ENCODE results near the gene NEUROD2. TPM values are rescaled to one million over a fixed set of nuclear protein-coding genes. Genes with fewer than 3 reads are reported as not detected.

The NEUROD2 gene
- total and polyA plus RNA-seq, 12 donors: 0.08 TPM; not detected in 11

DNA sequence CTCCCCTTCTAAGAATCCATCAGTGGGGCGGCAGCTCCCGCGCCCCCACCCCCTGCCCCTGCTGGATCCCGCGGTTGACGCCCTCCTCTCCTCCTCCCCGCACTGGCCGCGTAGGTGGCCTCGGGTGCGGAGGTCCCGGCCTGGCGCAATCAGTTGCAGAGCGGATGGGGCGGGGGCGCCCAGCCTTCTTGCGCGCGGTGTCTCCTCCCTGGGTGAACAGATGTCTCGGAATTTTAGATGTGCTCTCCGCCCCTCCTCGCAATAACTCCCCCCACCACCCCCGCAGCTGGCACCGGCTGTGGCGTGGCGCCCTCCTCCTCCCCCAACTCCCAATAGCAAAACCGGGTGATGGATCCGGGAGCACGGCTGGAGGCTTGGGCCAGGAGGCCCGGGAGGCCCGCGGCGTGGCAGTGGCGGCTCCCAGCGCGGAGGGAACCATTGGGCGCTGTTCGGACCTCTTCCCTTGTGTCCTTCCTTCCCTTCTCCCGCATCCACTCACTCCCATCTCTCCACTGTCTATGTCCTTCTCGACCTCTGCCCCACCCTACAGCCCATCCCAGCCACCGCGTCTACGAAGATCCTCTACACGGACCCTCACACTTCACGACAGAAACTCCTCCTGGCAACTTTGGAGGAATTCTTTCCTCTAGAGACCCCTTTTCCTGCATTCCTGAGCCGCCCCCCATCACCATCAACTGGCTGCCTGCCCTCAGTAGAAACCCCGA, 11.0 kb downstream of the NEUROD2 start:
- Histone ChIP-seq H3K36me3 (replicated peaks in 1 of 2) (no peaks in the 10 kb centered on the region), H3K4me3 (no peak overlapping the region), H3K27me3 (peaks cover 78% of the 10 kb centered on the region), H3K27ac (no peak overlapping the region), H3K9me3 (replicated peaks in 1 of 3) (no peaks in the 10 kb centered on the region), H3K4me1 (replicated peaks in 1 of 2) (peaks cover 7 to 16% of the 10 kb centered on the region in 2 donors)
- TF ChIP-seq POLR2A (IDR thresholded peaks at IDR 0.05): no peak
- TF ChIP-seq, protein P1, sequence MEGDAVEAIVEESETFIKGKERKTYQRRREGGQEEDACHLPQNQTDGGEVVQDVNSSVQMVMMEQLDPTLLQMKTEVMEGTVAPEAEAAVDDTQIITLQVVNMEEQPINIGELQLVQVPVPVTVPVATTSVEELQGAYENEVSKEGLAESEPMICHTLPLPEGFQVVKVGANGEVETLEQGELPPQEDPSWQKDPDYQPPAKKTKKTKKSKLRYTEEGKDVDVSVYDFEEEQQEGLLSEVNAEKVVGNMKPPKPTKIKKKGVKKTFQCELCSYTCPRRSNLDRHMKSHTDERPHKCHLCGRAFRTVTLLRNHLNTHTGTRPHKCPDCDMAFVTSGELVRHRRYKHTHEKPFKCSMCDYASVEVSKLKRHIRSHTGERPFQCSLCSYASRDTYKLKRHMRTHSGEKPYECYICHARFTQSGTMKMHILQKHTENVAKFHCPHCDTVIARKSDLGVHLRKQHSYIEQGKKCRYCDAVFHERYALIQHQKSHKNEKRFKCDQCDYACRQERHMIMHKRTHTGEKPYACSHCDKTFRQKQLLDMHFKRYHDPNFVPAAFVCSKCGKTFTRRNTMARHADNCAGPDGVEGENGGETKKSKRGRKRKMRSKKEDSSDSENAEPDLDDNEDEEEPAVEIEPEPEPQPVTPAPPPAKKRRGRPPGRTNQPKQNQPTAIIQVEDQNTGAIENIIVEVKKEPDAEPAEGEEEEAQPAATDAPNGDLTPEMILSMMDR (IDR thresholded peaks at IDR 0.05): no peak
- DNase-seq: no peak
- intact Hi-C loops (cut with DNase I): no loop called here
- 3 to 8% (median 4%) methylated on average over 22 to 47 of the region's 47 CpGs for WGBS, 4 donors

DNA sequence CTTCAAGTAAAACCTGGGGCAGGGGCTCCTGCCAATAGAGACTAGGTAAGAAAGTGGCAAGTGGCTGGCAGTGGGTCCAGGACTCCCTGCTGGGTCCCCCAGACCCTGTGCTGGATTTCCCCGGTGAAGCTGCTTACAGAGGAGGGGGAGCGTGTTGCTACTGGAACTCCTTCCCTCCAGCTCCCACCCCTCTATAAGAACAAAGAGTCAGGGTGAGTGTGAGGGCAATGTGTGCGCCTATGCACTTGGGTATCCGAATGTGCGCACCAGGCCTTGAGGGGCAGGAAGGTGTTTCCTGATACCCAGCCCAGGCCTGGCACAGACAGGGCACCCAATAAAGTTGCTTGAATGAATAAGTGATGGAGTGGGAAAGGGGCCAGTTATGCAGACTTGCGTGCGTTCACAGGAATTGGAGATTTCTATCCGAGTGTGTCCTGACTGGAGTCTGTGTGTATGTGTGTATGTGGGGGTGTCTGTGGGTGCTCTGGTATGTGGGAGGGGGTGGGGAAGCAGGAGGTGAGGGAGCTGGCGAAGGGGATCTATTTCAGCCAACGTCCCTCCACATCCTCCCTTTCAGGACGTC, 11.7 kb downstream of the NEUROD2 start:
- TF ChIP-seq POLR2A (IDR thresholded peaks at IDR 0.05): no peak
- TF ChIP-seq, protein P1 (IDR thresholded peaks at IDR 0.05): no peak
- Histone ChIP-seq H3K9me3 (replicated peaks in 1 of 3) (no peaks in the 10 kb centered on the region), H3K4me1 (replicated peaks in 1 of 2) (peaks cover 7 to 16% of the 10 kb centered on the region in 2 donors), H3K27me3 (peaks cover 71% of the 10 kb centered on the region), H3K27ac (no peak overlapping the region), H3K36me3 (replicated peaks in 1 of 2) (no peaks in the 10 kb centered on the region), H3K4me3 (no peak overlapping the region)
- no peak for DNase-seq
- intact Hi-C loops (cut with DNase I): no loop called here
- WGBS, 4 donors: 20 to 27% (median 22%) methylated on average over 4 to 11 of the region's 11 CpGs

DNA sequence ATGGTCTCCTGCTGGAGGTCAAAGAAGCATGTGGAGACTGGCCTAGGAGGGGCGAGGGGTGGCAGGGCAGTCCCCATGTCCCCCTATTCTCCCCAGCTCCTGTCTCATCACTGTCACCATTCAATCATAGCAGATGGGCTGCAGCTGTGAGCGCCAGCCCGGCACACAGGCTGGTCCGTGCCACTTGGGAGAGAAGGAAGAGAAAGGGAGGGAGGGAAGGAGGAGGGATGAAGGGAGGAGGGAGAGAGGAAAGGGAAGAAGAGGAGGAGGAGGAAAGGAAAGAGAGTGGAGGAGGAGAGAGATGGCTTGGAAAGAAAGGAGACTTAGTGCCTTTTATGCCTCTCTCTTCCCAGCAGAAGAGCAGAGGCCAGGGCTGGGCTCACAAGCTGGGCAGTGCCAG, 12.4 kb downstream of the NEUROD2 start:
- 34 to 40% (median 34%) methylated on average over 4 of the region's 4 CpGs for WGBS, 4 donors
- no peak overlapping the region for H3K27ac ChIP-seq

DNA sequence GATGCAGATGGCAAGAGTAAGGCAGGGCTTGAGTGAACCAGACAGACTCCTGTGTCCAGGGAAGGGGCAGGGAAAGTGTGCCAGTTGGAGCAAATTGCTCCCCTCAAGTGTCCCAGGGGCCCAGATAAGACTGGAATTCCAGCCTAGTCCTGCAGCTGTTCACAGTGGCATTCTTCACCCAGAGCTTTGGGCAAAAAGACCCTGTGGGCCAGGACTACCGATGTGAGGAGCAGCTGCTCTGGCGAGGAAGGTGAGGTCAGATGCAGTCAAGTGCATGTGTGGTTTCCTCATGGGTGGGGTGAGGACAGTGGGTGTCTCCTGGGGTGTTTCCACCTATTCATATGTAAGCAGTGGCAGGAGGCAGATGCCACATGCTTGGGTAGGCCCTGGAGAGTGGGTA, 14.3 kb downstream of the NEUROD2 start:
- Histone ChIP-seq H3K27ac (no peak overlapping the region), H3K36me3 (replicated peaks in 1 of 2) (no peaks in the 10 kb centered on the region), H3K4me3 (no peak overlapping the region), H3K27me3 (peaks cover 45% of the 10 kb centered on the region), H3K9me3 (replicated peaks in 1 of 3) (no peaks in the 10 kb centered on the region), H3K4me1 (replicated peaks in 1 of 2) (peaks cover 0 to 4% of the 10 kb centered on the region in 2 donors)
- no peak for TF ChIP-seq POLR2A (IDR thresholded peaks at IDR 0.05)
- TF ChIP-seq, protein P1 (IDR thresholded peaks at IDR 0.05): no peak
- no peak for DNase-seq
- WGBS, 4 donors: 68 to 92% (median 85%) methylated on average over 2 of the region's 2 CpGs
- intact Hi-C loops (cut with DNase I): no loop called here

More for the DNA sequence above, 12.4 kb downstream of the NEUROD2 start:
- DNase-seq: no peak
- Histone ChIP-seq H3K9me3 (replicated peaks in 1 of 3) (no peaks in the 10 kb centered on the region), H3K27me3 (peaks cover 64% of the 10 kb centered on the region), H3K4me1 (replicated peaks in 1 of 2) (peaks cover 7 to 16% of the 10 kb centered on the region in 2 donors), H3K4me3 (no peak overlapping the region), H3K36me3 (replicated peaks in 1 of 2) (no peaks in the 10 kb centered on the region)
- TF ChIP-seq POLR2A (IDR thresholded peaks at IDR 0.05): no peak
- TF ChIP-seq, protein P1 (IDR thresholded peaks at IDR 0.05): no peak
- intact Hi-C loops (cut with DNase I): no loop called here
